Epithelial cell of esophagus (primary cell): ENCODE measurements around the gene CELSR3.

Experiments
- DNase-seq: peaks from one replicate; pipeline ENCODE4 v3.0.0; 2010; ENCODE audit warnings: low read depth
- H3K4me3 ChIP-seq: 2 replicates; pipeline ENCODE4 v1.5.1; 2011; ENCODE audit warnings: mild to moderate bottlenecking, low read length, control low read depth
- CTCF ChIP-seq: IDR thresholded peaks from 2 replicates; pipeline ENCODE4 v1.5.1; 2011; ENCODE audit warnings: low read depth, mild to moderate bottlenecking, low read length, control low read depth, inconsistent platforms; ENCODE audit not compliant: insufficient read depth; ENCODE audit errors: missing control alignments

Gene CELSR3

GRCh38 chr3:48621461-48621869 is 41.2 kb downstream of the CELSR3 start, which contains the start of gene TMEM89:
Gene TMEM89 (minus strand): TSS chr3:48621769. CDS start chr3:48621756, 13 bp downstream.
- no peak within 1 kb of the TSS for H3K4me3 ChIP-seq
- no peak for TF ChIP-seq CTCF
- no peak for DNase-seq

- no peak for TF ChIP-seq CTCF
Observed at GRCh38 chr3:48619541-48620524, 42.9 kb downstream of the CELSR3 start.

GRCh38 chr3:48617559-48617958 is 45.1 kb downstream of the CELSR3 start:
- no peak for DNase-seq
- TF ChIP-seq CTCF: no peak
- H3K4me3 ChIP-seq: no peak overlapping the region

More at GRCh38 chr3:48619541-48620524, 42.9 kb downstream of the CELSR3 start:
- no peak overlapping the region for H3K4me3 ChIP-seq
- DNase-seq: no peak

GRCh38 chr3:48614044-48614443 is 48.6 kb downstream of the CELSR3 start:
- H3K4me3 ChIP-seq: no peak overlapping the region
- no peak for TF ChIP-seq CTCF
- DNase-seq: peak; percentile 87

GRCh38 chr3:48612309-48612708 is 50.4 kb downstream of the CELSR3 start:
- no peak for DNase-seq
- no peak overlapping the region for H3K4me3 ChIP-seq
- no peak for TF ChIP-seq CTCF

GRCh38 chr3:48609088-48610005 is 53.3 kb downstream of the CELSR3 start, which contains the start of gene UQCRC1:
Gene UQCRC1 (minus strand): TSS chr3:48609646. CDS start chr3:48609620, 26 bp downstream.
- peak; percentile 94 for DNase-seq
- H3K4me3 ChIP-seq: peak within 1 kb of the TSS; percentile 98
- TF ChIP-seq CTCF: peak; percentile 72
